Lower leg skin (tissue), 3 donors: ENCODE results near the gene MCTP2.

Experiments used
- CTCF ChIP-seq, 3 donors: fragments of 450-650 bp; IDR thresholded peaks; one replicate each; pipeline ENCODE4 v1.5.1; 2016; ENCODE audit warnings: antibody characterized with exemption in 3 of 3, mild to moderate bottlenecking in 3 of 3, moderate library complexity in 2 of 3
- POLR2A ChIP-seq, 2 donors: fragments of 450-650 bp; IDR thresholded peaks; one replicate each; pipeline ENCODE4 v1.6.1; 2016 to 2017; ENCODE audit warnings: antibody characterized with exemption in 2 of 2, mild to moderate bottlenecking in 1 of 2, moderate library complexity in 1 of 2

- no peak for TF ChIP-seq POLR2A (IDR thresholded peaks at IDR 0.05)
- TF ChIP-seq CTCF (IDR thresholded peaks at IDR 0.05), result no peak
Measured at GRCh38 chr15:94439158-94439557, 207.8 kb downstream of the MCTP2 start.
